Activated CD8-positive, alpha-beta memory T cell treated with anti-CD3 and anti-CD28 coated beads, Interleukin-2, amount 10 ng/mL, durations not matched to agents 7 days and 5 days (primary cell): ENCODE data around the gene ETV3L. TPM values are rescaled to one million over a fixed set of nuclear protein-coding genes. Genes with fewer than 3 reads are reported as not detected.
A peak's percentile ranks its signal among the peaks of the same experiment; 100 is the strongest.

Source experiments
- ATAC-seq: fragments of 150-1000 bp; cut with Tn5 transposase; one replicate; pipeline ENCODE4 v1.10.0; 2021; ENCODE audit warnings: moderate library complexity
- CTCF ChIA-PET: fragments of 350-600 bp; sonication (Branson Sonifier 250); formaldehyde crosslinking; loops from one replicate; lab custom pipeline; 2021; ENCODE audit warnings: antibody characterized with exemption; lab: Charles Lee
- DNase-seq: peaks from one replicate; pipeline ENCODE4 v3.0.0-alpha.2; 2020
- H3K27ac Mint-ChIP-seq: one replicate; pipeline ENCODE4 v1.8.0; 2021; ENCODE audit warnings: mild to moderate bottlenecking, mixed read lengths
- H3K27me3 Mint-ChIP-seq: one replicate; pipeline ENCODE4 v1.8.0; 2021; ENCODE audit warnings: mixed read lengths
- H3K36me3 Mint-ChIP-seq: one replicate; pipeline ENCODE4 v1.8.0; 2021; ENCODE audit warnings: mild to moderate bottlenecking, mixed read lengths
- H3K4me1 Mint-ChIP-seq: one replicate; pipeline ENCODE4 v1.8.0; 2021; ENCODE audit warnings: mixed read lengths
- H3K4me3 Mint-ChIP-seq: one replicate; pipeline ENCODE4 v1.8.0; 2021; ENCODE audit warnings: mild to moderate bottlenecking, moderate library complexity, mixed read lengths
- H3K9me3 Mint-ChIP-seq: one replicate; pipeline ENCODE4 v1.8.0; 2022; ENCODE audit warnings: low read depth, mixed read lengths
- total RNA-seq, 2 experiments: library from RNA; stranded (reverse); gene quantifications; one replicate each; pipeline ENCODE4 v1.2.3, GENCODE V29; 2021

The ETV3L gene
- total RNA-seq, 2 experiments from 2014 or later = not detected

GRCh38 chr1:157096881-157097280 is 2.7 kb downstream of the ETV3L start:
- Mint-ChIP-seq H3K4me3 (no peak overlapping the region), H3K27ac (no peak overlapping the region), H3K36me3 (no peaks in the 10 kb centered on the region), H3K27me3 (peaks cover 7% of the 10 kb centered on the region), H3K4me1 (peaks cover 5% of the 10 kb centered on the region), H3K9me3 (no peaks in the 10 kb centered on the region)
- ATAC-seq (no peak), DNase-seq (no peak)
- CTCF ChIA-PET = interaction anchor here (1.1 to 3.3 kb wide), 3 partner anchors 13 to 59 kb away, joined by 3 to 19 read pairs (median 4); no protein-coding TSS in a partner anchor

- no peak overlapping the region for H3K4me3 Mint-ChIP-seq
- CTCF ChIA-PET = interaction anchor here (0.9 to 3.3 kb wide), 2 partner anchors 9 to 60 kb away, joined by 3 to 19 read pairs; no protein-coding TSS in a partner anchor
- H3K27me3 Mint-ChIP-seq = no peaks in the 10 kb centered on the region
- peaks cover 5% of the 10 kb centered on the region for H3K4me1 Mint-ChIP-seq
- no peaks in the 10 kb centered on the region for H3K9me3 Mint-ChIP-seq
- no peak for ATAC-seq
- no peak overlapping the region for H3K27ac Mint-ChIP-seq
- H3K36me3 Mint-ChIP-seq = no peaks in the 10 kb centered on the region
- no peak for DNase-seq
Measured at GRCh38 chr1:157095551-157095950, 4.1 kb downstream of the ETV3L start.

- peaks cover 5% of the 10 kb centered on the region for H3K4me1 Mint-ChIP-seq
- H3K9me3 Mint-ChIP-seq = no peaks in the 10 kb centered on the region
- peaks cover under 1% of the 10 kb centered on the region for H3K27me3 Mint-ChIP-seq
- CTCF ChIA-PET = interaction anchor here (3.3 kb wide), 1 partner anchor 61 kb away, joined by 19 read pairs; no protein-coding TSS in a partner anchor
- DNase-seq = no peak
- no peaks in the 10 kb centered on the region for H3K36me3 Mint-ChIP-seq
- H3K4me3 Mint-ChIP-seq = no peak overlapping the region
- ATAC-seq = no peak
- H3K27ac Mint-ChIP-seq = no peak overlapping the region
Measured at GRCh38 chr1:157095091-157095490, 4.5 kb downstream of the ETV3L start.

- Mint-ChIP-seq H3K4me1 (no peaks in the 10 kb centered on the region), H3K27me3 (peaks cover 2% of the 10 kb centered on the region), H3K4me3 (no peak overlapping the region), H3K9me3 (no peaks in the 10 kb centered on the region), H3K36me3 (no peaks in the 10 kb centered on the region), H3K27ac (no peak overlapping the region)
- CTCF ChIA-PET = interaction anchor here (2.3 kb wide), 1 partner anchor 63 kb away, joined by 16 read pairs; no protein-coding TSS in a partner anchor
- no peak for DNase-seq
- ATAC-seq = no peak
Measured at GRCh38 chr1:157092831-157093230, 6.8 kb downstream of the ETV3L start.

GRCh38 chr1:157091668-157092273 is 7.8 kb downstream of the ETV3L start:
- Mint-ChIP-seq H3K36me3 (no peaks in the 10 kb centered on the region), H3K27me3 (peaks cover 2% of the 10 kb centered on the region), H3K9me3 (no peaks in the 10 kb centered on the region), H3K4me3 (no peak overlapping the region), H3K27ac (no peak overlapping the region), H3K4me1 (no peaks in the 10 kb centered on the region)
- ATAC-seq (no peak), DNase-seq (no peak)
- CTCF ChIA-PET = interaction anchor here (1.1 to 12.2 kb wide), 5 partner anchors 11 to 62 kb away, joined by 3 to 575 read pairs (median 8); partner anchors contain the start of gene ETV3

GRCh38 chr1:157091186-157091585 is 8.4 kb downstream of the ETV3L start:
- H3K27me3 Mint-ChIP-seq = peaks cover 2% of the 10 kb centered on the region
- CTCF ChIA-PET = interaction anchor here (1.1 to 12.2 kb wide), 16 partner anchors 11 to 80 kb away, joined by 3 to 575 read pairs (median 11); partner anchors contain the start of gene ETV3
- DNase-seq (no peak), ATAC-seq (no peak)
- no peak overlapping the region for H3K4me3 Mint-ChIP-seq
- no peaks in the 10 kb centered on the region for H3K9me3 Mint-ChIP-seq
- no peaks in the 10 kb centered on the region for H3K4me1 Mint-ChIP-seq
- H3K27ac Mint-ChIP-seq = no peak overlapping the region
- no peaks in the 10 kb centered on the region for H3K36me3 Mint-ChIP-seq

- H3K9me3 Mint-ChIP-seq = no peaks in the 10 kb centered on the region
- no peaks in the 10 kb centered on the region for H3K4me1 Mint-ChIP-seq
- ATAC-seq = no peak
- CTCF ChIA-PET = interaction anchor here (1.0 to 12.2 kb wide), 24 partner anchors 10 to 101 kb away, joined by 3 to 575 read pairs (median 6); partner anchors contain the start of gene ETV3
- DNase-seq = no peak
- H3K27me3 Mint-ChIP-seq = peaks cover 2% of the 10 kb centered on the region
- H3K27ac Mint-ChIP-seq = no peak overlapping the region
- no peak overlapping the region for H3K4me3 Mint-ChIP-seq
- no peaks in the 10 kb centered on the region for H3K36me3 Mint-ChIP-seq
Measured at GRCh38 chr1:157090771-157091170, 8.8 kb downstream of the ETV3L start.

- ATAC-seq (peak; percentile 87), DNase-seq (peak; percentile 89)
- H3K36me3 Mint-ChIP-seq = no peaks in the 10 kb centered on the region
- H3K9me3 Mint-ChIP-seq = no peaks in the 10 kb centered on the region
- peaks cover 2% of the 10 kb centered on the region for H3K27me3 Mint-ChIP-seq
- CTCF ChIA-PET = interaction anchor here (0.6 to 12.2 kb wide), 36 partner anchors 9 to 179 kb away, joined by 3 to 575 read pairs (median 5); partner anchors contain the start of genes ETV3 and ETV3L
- no peaks in the 10 kb centered on the region for H3K4me1 Mint-ChIP-seq
- no peak overlapping the region for H3K4me3 Mint-ChIP-seq
- H3K27ac Mint-ChIP-seq = no peak overlapping the region
Measured at GRCh38 chr1:157090196-157090647, 9.4 kb downstream of the ETV3L start.

- CTCF ChIA-PET = interaction anchor here (0.6 to 12.2 kb wide), 35 partner anchors 9 to 179 kb away, joined by 3 to 575 read pairs (median 5); partner anchors contain the start of genes ETV3 and ETV3L
- Mint-ChIP-seq H3K4me1 (no peaks in the 10 kb centered on the region), H3K4me3 (no peak overlapping the region), H3K9me3 (no peaks in the 10 kb centered on the region), H3K36me3 (no peaks in the 10 kb centered on the region), H3K27ac (no peak overlapping the region), H3K27me3 (peaks cover 2% of the 10 kb centered on the region)
- DNase-seq = no peak
- ATAC-seq = no peak
Measured at GRCh38 chr1:157089789-157090188, 9.8 kb downstream of the ETV3L start.

- H3K4me1 Mint-ChIP-seq = no peaks in the 10 kb centered on the region
- no peak overlapping the region for H3K4me3 Mint-ChIP-seq
Measured at GRCh38 chr1:157088607-157089006, 11.0 kb downstream of the ETV3L start.

GRCh38 chr1:157087030-157087429 is 12.6 kb downstream of the ETV3L start:
- H3K4me3 Mint-ChIP-seq = no peak overlapping the region
- no peaks in the 10 kb centered on the region for H3K4me1 Mint-ChIP-seq
- no peak for ATAC-seq
- no peaks in the 10 kb centered on the region for H3K9me3 Mint-ChIP-seq
- CTCF ChIA-PET = interaction anchor here (1.0 to 12.2 kb wide), 7 partner anchors 9 to 227 kb away, joined by 3 to 575 read pairs (median 4); partner anchors contain the start of genes ETV3 and NTRK1
- H3K27ac Mint-ChIP-seq = no peak overlapping the region
- no peaks in the 10 kb centered on the region for H3K36me3 Mint-ChIP-seq
- no peak for DNase-seq
- peaks cover 7% of the 10 kb centered on the region for H3K27me3 Mint-ChIP-seq

More at GRCh38 chr1:157088607-157089006, 11.0 kb downstream of the ETV3L start:
- CTCF ChIA-PET = interaction anchor here (1.1 to 12.2 kb wide), 6 partner anchors 17 to 65 kb away, joined by 3 to 575 read pairs (median 6); partner anchors contain the start of gene ETV3
- DNase-seq = no peak
- Mint-ChIP-seq H3K27me3 (peaks cover 2% of the 10 kb centered on the region), H3K36me3 (no peaks in the 10 kb centered on the region), H3K9me3 (no peaks in the 10 kb centered on the region), H3K27ac (no peak overlapping the region)
- no peak for ATAC-seq

- H3K27me3 Mint-ChIP-seq = peaks cover 7% of the 10 kb centered on the region
- no peaks in the 10 kb centered on the region for H3K4me1 Mint-ChIP-seq
- H3K9me3 Mint-ChIP-seq = no peaks in the 10 kb centered on the region
- CTCF ChIA-PET = interaction anchor here (2.6 to 12.2 kb wide), 2 partner anchors 24 to 67 kb away, joined by 7 to 575 read pairs; no protein-coding TSS in a partner anchor
- DNase-seq (no peak), ATAC-seq (no peak)
- no peaks in the 10 kb centered on the region for H3K36me3 Mint-ChIP-seq
- no peak overlapping the region for H3K27ac Mint-ChIP-seq
- H3K4me3 Mint-ChIP-seq = no peak overlapping the region
Measured at GRCh38 chr1:157086299-157086698, 13.3 kb downstream of the ETV3L start.

- H3K27ac Mint-ChIP-seq = no peak overlapping the region
- H3K4me3 Mint-ChIP-seq = no peak overlapping the region
- no peaks in the 10 kb centered on the region for H3K36me3 Mint-ChIP-seq
- DNase-seq = no peak
- peaks cover 7% of the 10 kb centered on the region for H3K27me3 Mint-ChIP-seq
- CTCF ChIA-PET = interaction anchor here (12.2 kb wide), 1 partner anchor 68 kb away, joined by 575 read pairs; no protein-coding TSS in a partner anchor
- H3K4me1 Mint-ChIP-seq = no peaks in the 10 kb centered on the region
- no peak for ATAC-seq
- no peaks in the 10 kb centered on the region for H3K9me3 Mint-ChIP-seq
Measured at GRCh38 chr1:157085421-157085820, 14.2 kb downstream of the ETV3L start.
